Eye (tissue), 1 donor: ENCODE results near the gene MED23.
A peak's percentile ranks its signal among the peaks of the same experiment; 100 is the strongest.
"Not testable (repeated sequence)": the region's sequence is repeated elsewhere in the genome, so short reads cannot be mapped to it uniquely, and the experiment has no call there.

Experiments
- DNase-seq: peaks from one replicate; pipeline ENCODE4 v3.0.0-alpha.2; 2015

Gene MED23

GRCh38 chr6:131574133-131574532 lies 53.9 kb downstream of the MED23 start:
- DNase-seq = no peak

- DNase-seq = no peak
Measured at GRCh38 chr6:131572686-131573415, 55.2 kb downstream of the MED23 start, which contains the start of gene ARG1. Gene ARG1, plus strand, starts transcription at chr6:131573226. Its CDS starts 57 bp downstream, at chr6:131573283.

GRCh38 chr6:131568726-131569125 lies 59.3 kb downstream of the MED23 start:
- no peak for DNase-seq

- no peak for DNase-seq
Measured at GRCh38 chr6:131565056-131565455, 63.0 kb downstream of the MED23 start.

- no peak for DNase-seq
Measured at GRCh38 chr6:131561925-131562707, 65.9 kb downstream of the MED23 start.

- no peak for DNase-seq
Measured at GRCh38 chr6:131558922-131559321, 69.1 kb downstream of the MED23 start.

GRCh38 chr6:131555992-131556391 lies 72.0 kb downstream of the MED23 start:
- DNase-seq = peak; percentile 10

GRCh38 chr6:131552572-131552971 lies 75.5 kb downstream of the MED23 start:
- no peak for DNase-seq

GRCh38 chr6:131551902-131552301 lies 76.1 kb downstream of the MED23 start:
- DNase-seq = no peak

GRCh38 chr6:131549811-131550210 lies 78.2 kb downstream of the MED23 start:
- DNase-seq = no peak

- DNase-seq = no peak
Measured at GRCh38 chr6:131548441-131548840, 79.6 kb downstream of the MED23 start.

- DNase-seq = no peak
Measured at GRCh38 chr6:131547488-131547887, 80.6 kb downstream of the MED23 start.

GRCh38 chr6:131545317-131545716 lies 82.7 kb downstream of the MED23 start:
- no peak for DNase-seq

- not testable (repeated sequence) for DNase-seq
Measured at GRCh38 chr6:131538615-131539014, 89.4 kb downstream of the MED23 start.

- DNase-seq = no peak
Measured at GRCh38 chr6:131532580-131533039, 95.4 kb downstream of the MED23 start.

GRCh38 chr6:131531681-131532080 lies 96.4 kb downstream of the MED23 start:
- not testable (repeated sequence) for DNase-seq

- not testable (repeated sequence) for DNase-seq
Measured at GRCh38 chr6:131530936-131531335, 97.1 kb downstream of the MED23 start.

GRCh38 chr6:131524695-131525336 lies 103.2 kb downstream of the MED23 start:
- no peak for DNase-seq

GRCh38 chr6:131523988-131524673 lies 103.9 kb downstream of the MED23 start:
- DNase-seq = no peak
